ENCODE measurements around the gene RTRAF. TPM values are rescaled to one million over a fixed set of nuclear protein-coding genes. Genes with fewer than 3 reads are reported as not detected.
A peak's percentile ranks its signal among the peaks of the same experiment; 100 is the strongest.

RTRAF gene
- total RNA-seq, 4 donors from 2014 or later = 15.7 to 48.3 (median 36.1) TPM

DNA sequence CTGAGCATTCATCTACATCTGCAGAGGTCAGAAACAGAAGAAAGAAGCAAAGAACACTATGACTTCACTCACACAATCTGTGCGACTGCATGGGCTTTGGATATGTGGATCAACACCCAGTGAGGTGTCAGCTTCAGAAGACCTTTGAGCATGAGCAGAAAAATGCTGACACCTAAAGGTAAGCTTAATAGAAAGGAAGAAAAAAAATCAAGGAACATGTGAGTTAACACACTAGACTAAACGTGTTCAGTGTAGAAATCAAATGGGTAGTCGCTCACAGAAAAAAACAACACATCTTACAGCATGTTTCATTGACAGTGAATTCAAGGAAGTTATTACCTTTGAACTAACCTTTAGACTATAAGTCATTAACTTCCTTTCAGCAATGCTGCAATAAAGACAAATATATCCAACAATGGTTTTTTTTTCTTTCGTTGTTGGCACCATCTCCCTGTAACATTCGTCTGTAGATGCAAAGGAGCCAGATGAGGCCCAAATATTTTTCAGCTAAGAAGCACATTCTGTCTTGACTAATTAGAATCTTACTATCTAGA lies 30.9 kb downstream of the RTRAF start:
- peak overlapping the region in 3 of 4 donors; percentile 6 to 74 (median 71) for H3K27ac ChIP-seq
- no peak for DNase-seq

GRCh38 chr14:52020866-52021717 lies 31.7 kb downstream of the RTRAF start:
- Histone ChIP-seq H3K9me3 (no peaks in the 10 kb centered on the region), H3K4me3 (no peak overlapping the region), H3K36me3 (no peaks in the 10 kb centered on the region), H3K4me1 (peaks cover 0 to 26% (median 0%) of the 10 kb centered on the region in 4 donors), H3K27me3 (no peaks in the 10 kb centered on the region), H3K27ac (peak overlapping the region in 1 of 4 donors; percentile 71)
- no peak for TF ChIP-seq CTCF (IDR thresholded peaks at IDR 0.05)
- TF ChIP-seq POLR2A (IDR thresholded peaks at IDR 0.05) = no peak
- no peak for DNase-seq

More for the DNA sequence above, 30.9 kb downstream of the RTRAF start:
- peak overlapping the region in 1 of 4 donors; percentile 19 for H3K4me3 ChIP-seq
- TF ChIP-seq CTCF (IDR thresholded peaks at IDR 0.05) (no peak), POLR2A (IDR thresholded peaks at IDR 0.05) (no peak)
- H3K36me3 ChIP-seq = no peaks in the 10 kb centered on the region
- no peaks in the 10 kb centered on the region for H3K27me3 ChIP-seq
- peaks cover 0 to 26% (median 0%) of the 10 kb centered on the region in 4 donors for H3K4me1 ChIP-seq
- no peaks in the 10 kb centered on the region for H3K9me3 ChIP-seq

DNA sequence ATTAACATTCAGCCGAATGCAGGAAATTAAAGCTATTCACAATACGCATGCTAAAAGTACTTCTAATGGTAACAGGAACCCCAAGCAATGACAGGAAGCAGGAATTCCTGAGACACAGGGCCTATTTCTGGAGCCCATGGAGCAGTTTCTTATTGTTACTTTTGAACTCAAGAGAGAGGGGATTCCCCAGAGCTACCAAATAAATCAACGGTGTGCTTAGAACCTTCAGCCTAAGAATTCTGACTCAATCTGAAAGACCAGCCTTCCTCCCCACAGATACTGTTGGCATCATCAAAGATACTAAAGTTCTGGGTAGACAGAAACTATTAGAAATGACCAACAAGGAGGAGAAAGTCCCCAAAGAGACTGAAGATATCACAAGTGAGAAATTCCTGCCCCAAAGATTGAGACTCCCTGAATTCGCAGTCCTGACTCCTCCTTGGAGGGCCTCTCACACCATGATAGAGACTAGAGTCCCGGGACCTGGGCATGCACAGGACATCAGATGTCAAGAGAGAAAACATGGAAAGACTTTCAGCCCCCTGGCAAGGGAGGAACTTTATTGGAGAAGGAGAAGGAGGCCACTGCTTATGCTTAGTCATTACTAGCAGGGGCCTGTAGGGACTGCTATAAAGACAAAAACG lies 32.7 kb downstream of the RTRAF start:
- Histone ChIP-seq H3K36me3 (no peaks in the 10 kb centered on the region), H3K9me3 (no peaks in the 10 kb centered on the region), H3K4me3 (no peak overlapping the region), H3K27ac (no peak overlapping the region), H3K4me1 (peaks cover 0 to 26% (median 0%) of the 10 kb centered on the region in 4 donors), H3K27me3 (no peaks in the 10 kb centered on the region)
- DNase-seq = no peak
- no peak for TF ChIP-seq POLR2A (IDR thresholded peaks at IDR 0.05)

DNA sequence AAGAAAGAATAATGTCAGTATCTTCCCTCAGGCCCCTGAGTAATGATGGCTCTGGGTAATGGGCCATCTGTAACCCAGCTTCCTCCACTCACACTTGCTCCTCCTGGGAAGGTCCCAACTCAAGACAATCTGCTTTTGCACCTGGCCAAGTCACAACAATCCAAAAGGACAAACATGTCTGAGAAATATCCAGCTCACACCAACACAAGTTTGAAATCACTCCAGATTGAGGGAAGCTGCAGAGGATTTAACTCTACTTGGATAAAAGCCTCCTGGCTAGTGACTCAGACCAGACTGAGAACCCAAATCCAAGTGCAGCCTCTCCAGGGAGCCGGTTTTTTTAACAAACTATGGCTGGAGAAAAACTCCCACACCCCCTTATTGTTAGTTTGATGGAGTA lies 34.2 kb downstream of the RTRAF start:
- no peak for TF ChIP-seq POLR2A (IDR thresholded peaks at IDR 0.05)
- no peak for TF ChIP-seq CTCF (IDR thresholded peaks at IDR 0.05)
- H3K4me1 ChIP-seq = peaks cover 0 to 26% (median 0%) of the 10 kb centered on the region in 4 donors
- no peak overlapping the region for H3K4me3 ChIP-seq
- no peaks in the 10 kb centered on the region for H3K27me3 ChIP-seq
- no peaks in the 10 kb centered on the region for H3K9me3 ChIP-seq
- no peak for DNase-seq
- no peak overlapping the region for H3K27ac ChIP-seq
- H3K36me3 ChIP-seq = no peaks in the 10 kb centered on the region

DNA sequence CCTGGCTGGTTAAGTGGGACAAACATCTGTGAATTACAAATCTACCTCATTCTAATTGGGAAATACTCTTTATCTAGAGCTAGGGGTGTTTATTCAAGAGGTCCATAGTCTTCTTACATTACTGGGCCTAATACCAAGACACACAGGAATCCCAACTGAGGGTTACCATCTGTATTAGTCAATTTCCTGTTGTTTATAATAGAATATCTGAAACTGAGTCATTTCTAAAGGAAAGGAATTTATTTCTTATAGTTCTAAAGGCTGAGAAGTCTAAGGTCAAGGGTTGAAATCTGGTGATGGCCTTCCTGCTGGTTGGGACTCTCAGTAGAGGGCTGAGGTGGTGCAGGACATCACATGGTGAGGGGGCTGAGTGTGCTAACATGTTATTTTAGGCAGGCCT lies 36.0 kb downstream of the RTRAF start:
- Histone ChIP-seq H3K27me3 (no peaks in the 10 kb centered on the region), H3K9me3 (no peaks in the 10 kb centered on the region), H3K4me3 (no peak overlapping the region), H3K4me1 (peaks cover 0 to 15% (median 0%) of the 10 kb centered on the region in 4 donors), H3K36me3 (no peaks in the 10 kb centered on the region), H3K27ac (no peak overlapping the region)
- DNase-seq = no peak
- TF ChIP-seq POLR2A (IDR thresholded peaks at IDR 0.05) = no peak

DNA sequence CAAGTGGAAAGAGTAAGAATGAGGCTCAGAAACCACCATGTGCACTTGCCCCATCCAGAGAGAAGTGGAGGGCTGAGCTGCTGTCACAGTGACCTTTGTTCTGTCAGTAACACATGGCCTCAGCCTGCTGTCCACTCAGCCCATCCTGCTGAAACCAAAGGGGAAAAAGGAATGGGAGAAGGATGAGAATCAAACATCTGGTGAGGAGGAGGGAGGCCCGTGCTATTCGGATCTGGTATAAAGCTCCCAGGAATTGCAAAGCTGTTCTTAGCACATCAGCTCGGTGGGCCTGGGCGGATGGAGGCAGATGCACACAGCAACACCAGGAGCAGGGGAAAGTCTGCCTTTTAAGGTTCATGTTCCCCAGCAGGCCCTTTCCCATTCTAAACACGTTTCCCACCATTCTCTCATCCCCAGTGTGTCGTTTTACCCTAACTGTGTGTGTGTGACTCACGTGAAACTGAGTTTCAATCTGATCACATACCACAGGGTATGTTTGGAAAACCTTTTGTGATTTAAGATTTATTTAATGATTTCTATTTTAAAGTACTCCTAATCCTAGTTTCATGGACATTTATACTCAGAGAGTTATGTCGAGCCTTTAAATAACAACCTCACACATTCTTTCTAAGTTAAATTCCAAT lies 36.8 kb downstream of the RTRAF start:
- no peak for DNase-seq
- Histone ChIP-seq H3K4me1 (peaks cover 0 to 7% (median 0%) of the 10 kb centered on the region in 4 donors), H3K27me3 (no peaks in the 10 kb centered on the region), H3K27ac (no peak overlapping the region), H3K36me3 (no peaks in the 10 kb centered on the region), H3K9me3 (no peaks in the 10 kb centered on the region), H3K4me3 (no peak overlapping the region)
- no peak for TF ChIP-seq POLR2A (IDR thresholded peaks at IDR 0.05)
- TF ChIP-seq CTCF (IDR thresholded peaks at IDR 0.05) = no peak
